SJCRH30 (cell line): ENCODE measurements around the gene ABHD13. TPM values are rescaled to one million over a fixed set of nuclear protein-coding genes. Genes with fewer than 3 reads are reported as not detected.
"Not testable (repeated sequence)": the region's sequence is repeated elsewhere in the genome, so short reads cannot be mapped to it uniquely, and the experiment has no call there.

ENCODE experiments used
- DNase-seq, 2 experiments: peaks; one replicate each; pipeline ENCODE4 v3.0.0-alpha.2; 2015 to 2020
- H3K27ac ChIP-seq: fragments of 250-450 bp; sonication (Bioruptor Pico); 2 replicates; pipeline ENCODE4 v1.5.1; 2020; ENCODE audit warnings: mild to moderate bottlenecking, moderate library complexity
- H3K27me3 ChIP-seq: fragments of 250-450 bp; sonication (Bioruptor Pico); 2 replicates; pipeline ENCODE4 v1.5.1; 2020; ENCODE audit warnings: mild to moderate bottlenecking, moderate library complexity
- H3K36me3 ChIP-seq: fragments of 250-450 bp; sonication (Bioruptor Pico); 2 replicates; pipeline ENCODE4 v1.5.1; 2020; ENCODE audit warnings: mild to moderate bottlenecking, moderate library complexity
- H3K4me1 ChIP-seq: fragments of 250-450 bp; sonication (Bioruptor Pico); 2 replicates; pipeline ENCODE4 v1.5.1; 2020; ENCODE audit warnings: mild to moderate bottlenecking, moderate library complexity
- H3K4me3 ChIP-seq: fragments of 250-450 bp; sonication (Bioruptor Pico); 2 replicates; pipeline ENCODE4 v1.5.1; 2020; ENCODE audit warnings: mild to moderate bottlenecking, moderate library complexity
- H3K9me3 ChIP-seq: fragments of 250-450 bp; sonication (Bioruptor Pico); replicated peaks from 2 replicates; pipeline ENCODE4 v1.5.1; 2020; ENCODE audit warnings: mild to moderate bottlenecking, moderate library complexity
- total RNA-seq: library from RNA; depleted of rRNA; stranded (reverse); fragments of >200 nt; shearing (Covaris generic); gene quantifications from 2 replicates; pipeline ENCODE4 v1.2.3, GENCODE V29; 2014

The ABHD13 gene
- total RNA-seq, 1 experiment from 2014 or later: 13.5 TPM

DNA sequence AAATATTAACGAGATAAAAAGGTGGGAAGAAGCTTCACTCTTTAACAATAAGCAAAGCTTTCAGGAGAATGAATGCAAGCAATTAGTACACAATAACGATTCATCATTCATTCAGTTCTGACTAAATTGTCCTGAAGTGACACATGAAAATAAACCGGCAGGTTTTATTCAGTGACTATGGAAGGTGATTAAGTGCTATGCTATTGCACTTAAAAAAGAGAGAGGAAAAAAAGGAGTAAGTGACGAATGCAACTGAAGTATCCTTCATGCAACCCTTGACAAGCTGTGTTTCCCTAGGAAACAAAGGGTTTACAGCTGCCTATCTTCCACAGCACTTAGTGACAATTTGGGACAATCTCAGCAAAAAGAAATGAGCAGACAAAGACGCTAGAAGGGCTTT, 4.2 kb upstream of the ABHD13 start:
- Histone ChIP-seq H3K9me3 (no peaks in the 10 kb centered on the region), H3K27ac (no peak overlapping the region), H3K27me3 (no peaks in the 10 kb centered on the region), H3K4me3 (no peak overlapping the region), H3K4me1 (peaks cover 3% of the 10 kb centered on the region; the same call in 1 of the 2 replicates), H3K36me3 (no peaks in the 10 kb centered on the region)
- no peak for DNase-seq

DNA sequence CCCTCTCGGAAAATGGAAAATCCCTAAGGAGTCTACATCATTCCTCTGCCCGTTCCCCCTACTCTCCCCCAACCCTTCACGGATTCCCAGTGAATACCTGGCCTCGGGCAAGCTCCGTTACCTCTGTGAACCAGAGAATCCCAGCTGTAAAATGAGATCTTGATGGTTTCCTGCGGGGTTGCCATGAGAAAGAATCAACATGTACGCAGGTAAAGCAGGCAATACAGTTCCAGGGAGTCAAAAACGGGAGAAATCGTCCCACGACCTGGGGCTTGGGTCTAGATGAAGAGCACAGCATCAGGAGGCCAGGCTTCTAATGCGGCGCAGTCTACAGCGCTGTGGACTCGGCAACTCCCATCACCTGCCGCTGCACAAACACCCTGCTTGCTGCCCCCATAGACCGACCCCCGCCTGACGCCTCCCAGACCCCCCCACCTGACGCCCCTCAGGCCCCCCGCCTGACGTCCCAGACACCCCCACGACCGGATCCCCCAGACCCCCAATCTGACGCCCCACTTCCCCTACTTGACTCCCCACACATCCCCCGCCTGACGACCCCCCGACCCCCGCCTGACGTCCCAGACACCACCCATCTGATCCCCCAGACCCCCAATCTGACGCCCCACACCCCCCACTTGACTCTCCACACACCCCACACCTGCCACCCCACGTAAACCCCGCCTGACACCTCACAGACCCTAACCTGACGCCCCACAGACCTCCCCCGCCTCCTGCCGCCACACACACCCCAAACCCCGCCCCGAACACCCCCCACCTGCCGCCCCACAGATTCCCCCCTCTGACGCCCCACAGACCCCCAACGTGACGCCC, 3.5 kb upstream of the ABHD13 start:
- Histone ChIP-seq H3K36me3 (no peaks in the 10 kb centered on the region; the same call in 1 of the 2 replicates), H3K4me3 (no peak overlapping the region), H3K9me3 (no peaks in the 10 kb centered on the region), H3K4me1 (peaks cover 3% of the 10 kb centered on the region; the same call in 1 of the 2 replicates), H3K27ac (no peak overlapping the region), H3K27me3 (no peaks in the 10 kb centered on the region)
- DNase-seq: no peak

DNA sequence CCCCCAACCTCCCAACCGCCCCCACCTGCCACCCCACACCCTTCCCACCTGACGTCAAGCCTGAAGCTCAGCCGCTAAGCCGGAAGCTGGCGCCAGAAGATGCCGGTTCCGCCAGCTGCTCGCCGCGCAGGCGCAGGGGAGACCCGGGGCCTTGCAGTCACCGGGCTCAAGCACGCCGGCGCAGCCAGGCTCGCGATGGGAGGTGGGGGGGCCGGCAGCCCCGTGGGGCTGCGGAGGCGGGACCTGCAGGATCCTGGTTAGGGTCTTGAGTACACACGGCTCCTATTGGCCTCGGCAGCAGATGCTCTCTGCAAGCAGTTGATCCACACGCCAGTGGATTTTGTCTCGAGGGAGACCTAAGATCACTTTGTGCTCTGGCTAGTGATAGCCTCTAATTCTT, 2.8 kb upstream of the ABHD13 start, which contains the start of gene LIG4:
Gene LIG4 (minus strand): TSS at position 101 of the 400 bp plus-strand sequence. CDS start 4,268 bp downstream, outside the sequence.
- Histone ChIP-seq H3K36me3 (no peaks in the 10 kb centered on the region; the same call in 1 of the 2 replicates), H3K27ac (0 out of 2 replicates have a peak within 1 kb of the TSS, but pooled peaks have one; percentile 20), H3K27me3 (no peaks in the 10 kb centered on the region), H3K4me1 (peaks cover 3% of the 10 kb centered on the region; the same call in 1 of the 2 replicates), H3K4me3 (peak within 1 kb of the TSS; percentile 57), H3K9me3 (no peaks in the 10 kb centered on the region)
- DNase-seq: peak; percentile 89 to 91

DNA sequence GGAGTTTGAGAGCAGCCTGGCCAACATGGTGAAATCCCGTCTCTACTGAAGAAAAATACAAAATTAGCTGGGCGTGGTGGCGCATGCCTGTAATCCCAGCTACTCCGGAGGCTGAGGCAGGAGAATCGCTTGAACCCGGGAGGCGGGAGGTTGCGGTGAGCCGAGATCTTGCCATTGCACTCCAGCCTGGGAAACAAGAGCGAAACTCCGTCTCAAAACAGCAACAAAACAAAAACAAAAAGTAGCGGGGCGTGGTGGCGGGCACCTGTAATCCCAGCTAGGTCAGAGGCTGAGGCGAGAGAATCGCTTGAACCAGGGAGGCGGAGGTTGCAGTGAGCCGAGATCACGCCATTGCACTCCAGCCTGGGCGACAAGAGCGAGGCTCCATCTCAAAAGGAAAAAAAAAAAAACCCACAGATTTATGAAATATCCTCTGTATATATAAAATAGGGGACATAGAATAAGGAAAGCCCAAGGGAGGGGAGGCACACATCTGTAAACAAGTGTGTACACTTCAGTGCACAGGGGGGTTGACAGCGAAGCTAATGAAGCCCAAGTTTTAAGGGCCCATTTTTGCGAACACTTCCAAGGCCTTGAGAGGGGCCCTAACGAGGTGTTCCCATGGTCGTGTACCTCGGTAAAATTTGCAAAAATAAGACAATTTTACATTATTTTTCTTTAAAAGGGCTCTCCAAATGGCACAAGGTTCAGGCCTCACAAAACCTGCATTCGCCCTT, 717 bp upstream of the ABHD13 start:
- peak overlapping the region; percentile 90 for H3K4me3 ChIP-seq
- not testable (repeated sequence) for H3K36me3 ChIP-seq, H3K4me1 ChIP-seq, H3K9me3 ChIP-seq, H3K27me3 ChIP-seq
- DNase-seq: peak in 1 of 2 experiments; percentile 6
- peak overlapping the region; percentile 86 for H3K27ac ChIP-seq

DNA sequence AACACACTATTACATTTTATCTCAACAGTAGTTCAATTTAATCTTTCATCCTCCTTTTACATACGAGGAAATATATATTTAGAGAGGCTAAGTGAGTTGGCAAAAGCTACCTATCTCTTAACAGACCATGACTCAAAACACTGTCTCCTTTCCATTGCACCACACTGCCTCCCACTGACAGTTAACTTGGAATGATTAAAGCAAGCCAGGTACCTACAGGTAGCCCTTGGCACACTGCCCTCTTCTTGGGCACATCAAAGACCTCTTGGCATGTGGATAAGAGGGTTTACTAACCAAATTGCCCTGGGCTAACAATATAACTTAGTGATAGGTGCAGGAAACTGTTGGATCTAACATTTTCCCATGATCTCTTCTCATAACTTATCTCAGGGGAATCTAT, 1.8 kb downstream of the ABHD13 start:
- no peaks in the 10 kb centered on the region for H3K27me3 ChIP-seq
- no peak for DNase-seq
- H3K9me3 ChIP-seq: no peaks in the 10 kb centered on the region
- H3K27ac ChIP-seq: no peak overlapping the region
- peaks cover 3% of the 10 kb centered on the region; the same call in 1 of the 2 replicates for H3K4me1 ChIP-seq
- no peak overlapping the region for H3K4me3 ChIP-seq
- H3K36me3 ChIP-seq: no peaks in the 10 kb centered on the region; the same call in 1 of the 2 replicates

DNA sequence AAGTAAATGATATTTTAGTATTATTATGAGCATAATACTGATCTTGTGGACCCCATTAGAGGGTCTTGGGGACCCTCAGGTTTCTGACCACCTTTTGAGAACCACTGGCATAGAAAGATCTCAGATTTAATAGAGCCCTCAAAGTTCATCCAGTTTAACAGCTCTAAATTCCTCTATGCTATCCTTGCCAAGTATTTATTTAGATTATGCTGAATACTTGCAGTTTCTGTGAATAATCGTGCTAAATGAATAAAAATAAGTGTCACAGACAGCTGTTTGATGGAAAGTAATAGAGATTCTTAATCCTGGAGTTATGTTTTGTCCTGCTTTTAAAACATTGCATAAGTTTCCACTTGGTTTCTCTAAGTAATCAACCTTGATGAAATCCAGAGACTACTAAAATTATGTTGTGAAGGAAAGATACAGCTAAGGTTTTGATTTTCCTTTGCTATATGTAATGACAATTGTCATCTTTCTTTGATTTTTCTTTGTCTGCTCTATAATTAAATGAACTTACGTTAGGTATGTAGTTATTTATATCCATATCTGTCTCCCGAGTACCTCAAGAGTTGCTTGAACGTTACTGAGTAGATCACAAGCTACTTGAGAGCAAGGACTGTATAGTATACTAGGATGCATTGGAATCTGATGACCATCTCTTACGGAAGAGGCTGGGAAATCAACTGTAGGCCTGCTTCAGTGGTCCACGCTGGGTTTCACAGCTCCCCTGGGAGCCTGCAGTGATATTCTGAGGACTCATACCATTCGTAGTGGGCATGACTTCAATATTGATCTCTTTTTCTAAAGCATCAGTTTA, 5.7 kb downstream of the ABHD13 start:
- Histone ChIP-seq H3K27me3 (no peaks in the 10 kb centered on the region), H3K4me3 (no peak overlapping the region), H3K27ac (no peak overlapping the region), H3K4me1 (no peaks in the 10 kb centered on the region), H3K9me3 (no peaks in the 10 kb centered on the region), H3K36me3 (no peaks in the 10 kb centered on the region; the same call in 1 of the 2 replicates)
- DNase-seq: no peak

DNA sequence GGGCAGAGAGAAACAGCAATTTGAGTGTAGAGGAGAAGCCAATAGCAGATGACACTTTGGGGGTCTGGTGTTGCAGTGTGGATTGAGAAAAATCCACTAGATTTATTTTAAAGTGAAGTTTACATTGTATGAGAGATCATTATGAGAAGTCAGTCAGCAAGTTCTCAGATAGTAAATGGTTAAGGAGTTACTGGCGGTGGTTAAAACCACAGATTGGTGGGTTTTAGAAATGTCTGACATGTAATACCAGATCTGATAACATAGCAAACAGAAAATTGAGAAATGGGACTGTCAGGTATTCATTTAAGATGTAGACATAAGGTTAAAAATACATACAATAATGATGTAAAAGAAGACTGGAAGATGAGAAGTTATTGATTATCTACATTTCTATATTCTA, 7.2 kb downstream of the ABHD13 start:
- Histone ChIP-seq H3K9me3 (no peaks in the 10 kb centered on the region), H3K4me1 (no peaks in the 10 kb centered on the region), H3K36me3 (no peaks in the 10 kb centered on the region), H3K4me3 (no peak overlapping the region), H3K27ac (no peak overlapping the region), H3K27me3 (no peaks in the 10 kb centered on the region)
- DNase-seq: no peak

DNA sequence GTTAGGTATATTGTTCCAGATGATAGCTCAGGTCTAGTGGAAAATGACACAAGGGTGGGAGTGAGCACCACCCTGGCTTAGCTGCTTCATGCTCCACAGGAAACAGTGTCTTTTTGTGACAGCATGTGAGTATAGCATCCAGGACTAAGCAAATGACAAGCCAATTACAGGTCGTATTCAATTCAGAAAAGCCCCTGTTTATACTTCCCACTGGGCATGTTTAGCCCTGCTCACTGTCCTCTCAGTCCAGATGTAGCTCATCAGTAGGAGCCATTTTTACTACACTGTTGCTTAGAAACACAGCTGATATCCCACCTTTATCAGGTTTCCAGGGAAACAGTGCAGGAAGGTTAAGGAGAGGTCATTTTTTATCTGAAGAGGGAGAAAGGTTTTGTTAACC, 8.0 kb downstream of the ABHD13 start:
- H3K4me3 ChIP-seq: no peak overlapping the region
- H3K4me1 ChIP-seq: no peaks in the 10 kb centered on the region
- H3K36me3 ChIP-seq: no peaks in the 10 kb centered on the region
- H3K9me3 ChIP-seq: no peaks in the 10 kb centered on the region
- H3K27me3 ChIP-seq: no peaks in the 10 kb centered on the region
- H3K27ac ChIP-seq: no peak overlapping the region
- DNase-seq: no peak

DNA sequence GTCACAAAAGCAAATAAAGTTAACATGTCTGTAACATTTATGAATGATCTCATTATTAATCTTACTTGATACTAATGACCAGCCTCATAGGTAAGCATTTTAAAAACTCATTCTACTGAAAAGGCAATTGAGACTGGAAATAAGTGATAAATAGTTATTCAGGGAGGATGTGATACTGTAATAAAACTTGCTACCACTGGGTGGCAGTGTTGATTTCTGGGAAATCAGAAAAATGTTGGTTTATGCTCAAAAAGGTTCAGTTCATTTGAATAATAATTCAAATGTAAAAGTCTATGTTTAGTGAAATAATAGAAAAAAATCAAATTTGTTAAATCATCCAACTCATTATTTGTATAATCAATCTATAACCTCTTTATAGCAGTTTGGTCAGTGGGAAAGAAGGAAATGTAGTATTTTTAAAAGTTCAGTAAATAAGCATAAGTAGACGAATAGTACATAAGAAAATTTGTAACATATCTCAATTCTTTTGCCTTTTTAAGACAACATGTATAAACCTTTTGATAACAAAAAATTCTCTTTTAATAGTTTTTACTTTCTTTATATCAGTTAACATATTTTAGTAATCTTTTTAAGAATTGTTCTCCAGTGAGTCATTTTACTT, 9.6 kb downstream of the ABHD13 start:
- Histone ChIP-seq H3K4me1 (no peaks in the 10 kb centered on the region), H3K4me3 (no peak overlapping the region), H3K9me3 (no peaks in the 10 kb centered on the region), H3K27me3 (no peaks in the 10 kb centered on the region), H3K27ac (no peak overlapping the region), H3K36me3 (no peaks in the 10 kb centered on the region)
- DNase-seq: peak in 1 of 2 experiments; percentile 58

DNA sequence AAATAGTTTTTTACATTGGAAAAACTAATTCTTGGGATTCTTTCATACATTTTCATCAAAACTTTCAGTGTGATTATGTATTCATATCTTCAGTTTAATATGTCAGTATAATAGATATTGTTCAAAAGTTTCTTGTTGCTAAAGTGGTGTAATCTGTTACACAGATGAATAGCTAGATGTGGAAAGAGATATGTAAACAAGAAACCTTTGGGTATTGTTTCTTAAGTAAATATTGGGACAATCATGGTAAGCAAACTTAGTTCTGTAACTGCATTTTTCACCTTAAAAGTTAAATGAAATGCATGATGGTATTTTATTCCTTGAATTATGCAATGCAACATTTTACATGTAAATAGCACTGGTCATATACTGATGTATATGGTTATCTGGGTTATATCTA, 12.2 kb downstream of the ABHD13 start:
- Histone ChIP-seq H3K36me3 (no peaks in the 10 kb centered on the region; the same call in 1 of the 2 replicates), H3K4me1 (no peaks in the 10 kb centered on the region), H3K4me3 (no peak overlapping the region), H3K9me3 (no peaks in the 10 kb centered on the region), H3K27ac (no peak overlapping the region), H3K27me3 (no peaks in the 10 kb centered on the region)
- no peak for DNase-seq

DNA sequence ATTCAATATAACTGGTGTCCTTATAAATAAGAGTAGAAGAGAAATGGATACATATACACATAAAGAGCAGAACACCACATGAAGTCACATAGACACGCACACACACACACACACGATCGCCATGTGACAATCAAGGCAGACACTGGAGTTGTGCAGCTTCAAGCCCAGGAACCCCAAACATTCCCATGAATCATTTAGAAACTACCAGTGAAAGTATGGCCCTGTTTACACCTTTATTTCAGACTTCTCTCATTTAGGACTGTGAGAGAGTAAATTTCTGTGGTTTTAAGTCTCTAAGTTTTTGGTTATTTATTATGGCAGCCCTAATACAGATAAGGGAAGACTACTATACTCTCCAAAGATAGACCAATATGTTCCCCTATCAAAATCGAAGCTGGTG, 31.0 kb downstream of the ABHD13 start:
- no peaks in the 10 kb centered on the region for H3K4me1 ChIP-seq
- H3K27ac ChIP-seq: no peak overlapping the region
- H3K9me3 ChIP-seq: no peaks in the 10 kb centered on the region
- no peaks in the 10 kb centered on the region for H3K36me3 ChIP-seq
- no peak for DNase-seq
- H3K27me3 ChIP-seq: no peaks in the 10 kb centered on the region
- no peak overlapping the region for H3K4me3 ChIP-seq

DNA sequence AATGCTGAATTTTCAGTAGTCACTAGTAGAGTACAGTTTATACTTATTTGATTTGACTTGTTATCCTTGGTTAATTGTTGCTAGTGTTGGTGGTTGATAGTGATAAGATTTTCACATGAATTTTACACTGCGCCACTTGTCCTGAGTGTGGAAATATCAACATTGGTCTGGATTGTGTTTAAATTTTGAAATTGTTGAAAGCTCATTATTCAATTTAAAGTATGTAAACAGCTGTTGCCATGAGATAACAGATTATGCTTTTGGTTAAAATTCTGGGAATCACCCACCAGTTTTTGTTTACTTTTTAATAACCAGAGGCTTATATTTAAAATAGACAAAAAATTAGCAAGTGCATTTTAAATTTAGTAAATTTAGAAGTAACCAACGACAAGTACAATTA, 39.1 kb downstream of the ABHD13 start:
- DNase-seq: no peak
- H3K4me1 ChIP-seq: no peaks in the 10 kb centered on the region
- H3K36me3 ChIP-seq: no peaks in the 10 kb centered on the region
- H3K27ac ChIP-seq: no peak overlapping the region
- H3K9me3 ChIP-seq: no peaks in the 10 kb centered on the region
- H3K27me3 ChIP-seq: no peaks in the 10 kb centered on the region
- H3K4me3 ChIP-seq: no peak overlapping the region

DNA sequence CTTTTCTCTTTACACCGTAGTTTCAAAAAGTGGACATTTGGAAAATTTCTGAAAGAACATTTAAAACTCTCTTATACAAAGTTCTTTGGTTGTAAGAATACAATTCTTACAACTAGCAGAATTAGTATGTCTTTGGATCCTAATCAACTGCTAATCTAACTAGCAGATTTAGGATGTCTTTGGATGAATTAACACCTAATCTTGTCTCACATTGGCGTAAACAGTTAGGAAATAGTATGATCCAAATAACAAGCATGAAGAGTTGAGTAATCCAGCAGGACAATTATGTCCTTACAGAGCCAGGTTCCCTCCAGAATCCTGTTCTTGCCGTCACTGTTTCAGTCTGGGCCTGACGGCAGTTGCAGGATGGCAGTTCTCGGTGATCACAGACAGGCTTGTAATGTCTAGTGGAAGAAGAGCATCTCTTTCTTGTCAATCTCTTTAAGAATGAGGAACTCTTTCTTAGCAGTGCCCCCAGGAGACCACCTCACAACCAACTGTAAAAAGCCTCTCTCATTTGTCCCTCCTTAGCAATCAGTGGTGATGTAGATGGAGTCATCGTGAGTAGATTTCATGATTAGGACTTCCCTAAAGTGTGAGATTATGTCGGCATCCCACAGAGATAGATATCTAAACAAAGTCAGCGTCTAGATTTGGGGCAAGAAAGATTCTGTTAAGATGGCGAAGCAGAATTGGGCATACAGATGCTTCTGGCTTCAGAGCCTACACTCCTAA, 45.6 kb downstream of the ABHD13 start:
- no peaks in the 10 kb centered on the region for H3K9me3 ChIP-seq
- H3K4me3 ChIP-seq: no peak overlapping the region
- H3K4me1 ChIP-seq: no peaks in the 10 kb centered on the region

More for the DNA sequence above, 45.6 kb downstream of the ABHD13 start:
- DNase-seq: no peak
- Histone ChIP-seq H3K36me3 (no peaks in the 10 kb centered on the region), H3K27me3 (no peaks in the 10 kb centered on the region), H3K27ac (no peak overlapping the region)
